ENCODE data around the gene SPECC1L. TPM values are rescaled to one million over a fixed set of nuclear protein-coding genes. Genes with fewer than 3 reads are reported as not detected.

Gene SPECC1L
- total and polyA plus RNA-seq, 2 of the 8 experiments (the other 6 are each of a cell fraction or from before 2014, with no cell fraction given) = 15.7 to 61.6 TPM

DNA sequence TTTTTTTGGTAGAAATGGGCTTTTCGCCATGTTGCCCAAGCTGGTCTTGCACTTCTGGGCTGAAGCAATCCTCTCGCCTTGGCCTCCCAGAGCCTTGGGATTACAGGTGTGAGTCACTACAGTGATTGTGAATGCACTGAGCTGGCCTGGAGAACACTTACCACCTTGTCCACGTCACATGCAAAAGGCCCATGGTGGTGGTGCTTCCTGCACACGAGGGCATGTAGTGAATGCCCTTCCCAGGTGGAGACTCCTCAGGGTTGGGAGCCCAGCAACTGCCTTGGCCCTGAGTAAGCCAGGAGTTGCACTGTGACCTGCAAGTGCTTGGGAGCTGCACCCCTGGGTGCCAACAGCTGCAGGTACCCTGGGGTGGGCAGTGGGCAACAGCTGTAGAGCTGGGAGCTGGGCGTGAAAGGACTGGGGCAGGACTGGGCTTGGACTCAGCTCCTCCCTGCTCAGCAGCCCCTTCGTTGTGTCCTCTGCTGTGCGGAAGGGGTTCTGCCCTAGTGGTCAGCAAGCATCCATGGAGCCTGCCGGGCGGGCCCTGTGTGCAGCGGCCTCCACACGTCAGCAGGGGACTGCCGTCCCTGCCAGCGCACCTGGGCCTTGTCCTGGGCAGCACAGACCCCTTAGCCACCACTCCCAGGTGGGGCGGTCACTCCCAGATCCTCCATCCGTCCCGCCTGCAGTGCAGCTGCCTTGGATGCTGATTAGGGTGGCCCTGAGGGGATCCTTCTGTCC, 147.4 kb downstream of the SPECC1L start:
- no peak for FAIRE-seq
- 90% methylated on average over 13 of the region's 16 CpGs; no CpG with 5 or more reads in 1 of the 2 experiments for WGBS, 2 experiments (ENCODE audit: extremely low coverage in 1 of 2, insufficient coverage in 1 of 2, insufficient read length in 1 of 2, insufficient replicate concordance in 2 of 2, low coverage in 1 of 2, low lambda C conversion rate in 2 of 2, missing lambda C conversion rate in 1 of 2)

More for the DNA sequence above, 147.4 kb downstream of the SPECC1L start:
- ChIA-PET CTCF (ENCODE audit: partially characterized antibody) (interaction anchor here (0.6 to 10.6 kb wide), 12 partner anchors 9 to 133 kb away, joined by 3 to 201 read pairs (median 5); partner anchors contain the start of genes ADORA2A and UPB1), POLR2A (ENCODE audit: partially characterized antibody) (interaction anchor here (0.6 kb wide), 2 partner anchors 14 to 251 kb away, joined by 3 read pairs; no protein-coding TSS in a partner anchor)
- H3K14ac ChIP-seq (ENCODE audit: insufficient read length) = no peak overlapping the region
- no peak overlapping the region for H2BK20ac ChIP-seq (ENCODE audit: low read length)
- peak overlapping the region; percentile 25; the same call in 1 of the 2 replicates for H2BK15ac ChIP-seq (ENCODE audit: low read length)
- H2BK12ac ChIP-seq (ENCODE audit: low read depth, low read length) = no peak overlapping the region
- H3K4me3 ChIP-seq (ENCODE audit: extremely low read depth in 1 of 4, insufficient read depth in 2 of 4, low read depth in 3 of 4, low read length in 4 of 4) = no peak overlapping the region
- no peaks in the 10 kb centered on the region for H4K20me1 ChIP-seq (replicated peaks in 1 of 2; ENCODE audit: control insufficient read depth in 1 of 2, insufficient read depth in 2 of 2, low read length in 2 of 2)
- no peak overlapping the region for H2AFZ ChIP-seq (ENCODE audit: low read length)
- H3K79me2 ChIP-seq (ENCODE audit: control insufficient read depth in 1 of 2, insufficient read depth in 2 of 2, low read length in 2 of 2) = no peaks in the 10 kb centered on the region
- TF ChIP-seq POU5F1 (IDR thresholded peaks at IDR 0.05; ENCODE audit: low read depth, low read length) (no peak), NRF1 (IDR thresholded peaks at IDR 0.05; ENCODE audit: low read depth, low read length) (no peak), USF2 (IDR thresholded peaks at IDR 0.05; ENCODE audit: low read length) (no peak), MAX (IDR thresholded peaks at IDR 0.05) (no peak), BCL11A (IDR thresholded peaks at IDR 0.05; ENCODE audit: low read depth in 2 of 2, low read length in 2 of 2) (no peak), RNF2 (IDR thresholded peaks at IDR 0.05; ENCODE audit: borderline replicate concordance, low read depth, low read length, missing control alignments, poor library complexity, severe bottlenecking) (no peak), RBBP5 (IDR thresholded peaks at IDR 0.05; ENCODE audit: borderline replicate concordance, low read depth, low read length) (no peak), SP1 (IDR thresholded peaks at IDR 0.05; ENCODE audit: low read depth, low read length) (no peak), ZNF274 (IDR thresholded peaks at IDR 0.05; ENCODE audit: borderline replicate concordance, extremely low read depth, low read length) (no peak), HDAC6 (IDR thresholded peaks at IDR 0.05; ENCODE audit: low read depth, low read length) (no peak)
- H3K36me3 ChIP-seq (ENCODE audit: control insufficient read depth in 2 of 4, insufficient read depth in 4 of 4, low read length in 3 of 4) = peaks cover 6 to 12% (median 10%) of the 10 kb centered on the region in 4 experiments; a peak in 7 of 8 replicates
- H3K27ac ChIP-seq (ENCODE audit: low read depth, low read length) = 0 out of 2 replicates have a peak overlapping the region, but pooled peaks have one; percentile 43
- H3K79me1 ChIP-seq (ENCODE audit: low read depth, low read length) = no peaks in the 10 kb centered on the region
- H2BK5ac ChIP-seq (ENCODE audit: low read depth, low read length) = peak overlapping the region; percentile 60
- no peak overlapping the region for H3K23ac ChIP-seq (ENCODE audit: insufficient read length)
- 0 out of 2 replicates have a peak overlapping the region, but pooled peaks have one; percentile 24 for H2AK5ac ChIP-seq (ENCODE audit: low read depth, low read length)
- H4K5ac ChIP-seq (ENCODE audit: insufficient read length, low read depth, low read length) = no peak overlapping the region
- H3K4ac ChIP-seq (replicated peaks; ENCODE audit: insufficient read length, low read depth, low read length) = no peak overlapping the region
- H2BK120ac ChIP-seq (replicated peaks; ENCODE audit: low read depth, low read length) = no peak overlapping the region
- H3K9ac ChIP-seq (replicated peaks in 1 of 4; ENCODE audit: extremely low read depth in 1 of 4, low read depth in 3 of 4, low read length in 3 of 4) = no peak overlapping the region
- no peak overlapping the region for H3K56ac ChIP-seq (replicated peaks; ENCODE audit: insufficient read length, low read depth, low read length)
- H3K18ac ChIP-seq (ENCODE audit: extremely low read depth, low read length) = no peak overlapping the region
- peaks cover 0 to 32% (median 15%) of the 10 kb centered on the region in 4 experiments; a peak in 6 of 7 replicates for H3K4me1 ChIP-seq (replicated peaks in 1 of 4; ENCODE audit: control insufficient read depth in 3 of 4, insufficient read depth in 4 of 4, low read length in 3 of 4)
- no peak overlapping the region for H4K91ac ChIP-seq (replicated peaks; ENCODE audit: insufficient read length, low read length)
- no peak for DNase-seq (ENCODE audit: low read depth in 1 of 2, low spot score in 2 of 2)
- H3K4me2 ChIP-seq (ENCODE audit: insufficient read depth in 1 of 2, low read depth in 2 of 2, low read length in 2 of 2) = no peak overlapping the region
- H4K8ac ChIP-seq (ENCODE audit: extremely low read depth, insufficient read depth, low read length) = peak overlapping the region; percentile 9; the same call in 1 of the 2 replicates
- no peaks in the 10 kb centered on the region for H3K9me3 ChIP-seq (ENCODE audit: insufficient read depth in 2 of 2, low read depth in 1 of 2, low read length in 1 of 2)
- H3K27me3 ChIP-seq (replicated peaks in 1 of 4; ENCODE audit: control insufficient read depth in 3 of 4, extremely low read depth in 1 of 4, insufficient read depth in 3 of 4, low read length in 3 of 4) = no peaks in the 10 kb centered on the region
- H3K23me2 ChIP-seq (ENCODE audit: low read depth, low read length) = no peaks in the 10 kb centered on the region
